Type B pancreatic cell (in vitro differentiated cells): ENCODE data around the gene MICAL3. TPM values are rescaled to one million over a fixed set of nuclear protein-coding genes. Genes with fewer than 3 reads are reported as not detected.
A peak's percentile ranks its signal among the peaks of the same experiment; 100 is the strongest.
"Not testable (repeated sequence)": the region's sequence is repeated elsewhere in the genome, so short reads cannot be mapped to it uniquely, and the experiment has no call there.

Experiments used
- DNase-seq: peaks from one replicate; pipeline ENCODE4 v3.0.0; 2021; ENCODE audit warnings: mixed read lengths; ENCODE audit not compliant: unreplicated experiment; ENCODE audit errors: extremely low spot score
- H3K27ac Mint-ChIP-seq: 2 replicates; pipeline ENCODE4 v1.8.0; 2021; ENCODE audit warnings: mild to moderate bottlenecking, mixed read lengths
- H3K27me3 Mint-ChIP-seq: 2 replicates; pipeline ENCODE4 v1.8.0; 2021; ENCODE audit warnings: mixed read lengths
- H3K36me3 Mint-ChIP-seq: 2 replicates; pipeline ENCODE4 v1.8.0; 2021; ENCODE audit warnings: mixed read lengths
- H3K4me1 Mint-ChIP-seq: one replicate; pipeline ENCODE4 v1.8.0; 2021; ENCODE audit warnings: mixed read lengths; ENCODE audit not compliant: unreplicated experiment
- H3K4me3 Mint-ChIP-seq: 2 replicates; pipeline ENCODE4 v1.8.0; 2021; ENCODE audit warnings: mild to moderate bottlenecking, mixed read lengths
- H3K9me3 Mint-ChIP-seq: 2 replicates; pipeline ENCODE4 v1.8.0; 2021; ENCODE audit warnings: mixed read lengths
- CTCF ChIP-seq: fragments of 200-600 bp; sonication (generic); conservative IDR thresholded peaks from 2 replicates; pipeline ENCODE4 v1.5.0; 2021; ENCODE audit warnings: antibody characterized with exemption, mild to moderate bottlenecking
- total RNA-seq: library from RNA; stranded (reverse); gene quantifications from 2 replicates; pipeline ENCODE4 v1.2.1, GENCODE V29; 2021; ENCODE audit warnings: low replicate concordance

Gene MICAL3
- total RNA-seq, 1 donor from 2014 or later, result 56.4 TPM

- peaks cover 19% of the 10 kb centered on the region for H3K27me3 Mint-ChIP-seq
- H3K27ac Mint-ChIP-seq, result peak overlapping the region; percentile 87
- H3K36me3 Mint-ChIP-seq, result no peaks in the 10 kb centered on the region
- DNase-seq, result peak; percentile 73
- H3K9me3 Mint-ChIP-seq, result no peaks in the 10 kb centered on the region
- TF ChIP-seq CTCF, result no peak
- H3K4me3 Mint-ChIP-seq, result peak overlapping the region; percentile 100
- peaks cover 13% of the 10 kb centered on the region for H3K4me1 Mint-ChIP-seq
Observed at GRCh38 chr22:18023509-18024275, 669 bp downstream of the MICAL3 start.

GRCh38 chr22:18022876-18023275 is 1.5 kb downstream of the MICAL3 start:
- no peaks in the 10 kb centered on the region for H3K9me3 Mint-ChIP-seq
- H3K4me3 Mint-ChIP-seq, result peak overlapping the region; percentile 100
- H3K27me3 Mint-ChIP-seq, result peaks cover 19% of the 10 kb centered on the region
- peak overlapping the region; percentile 69 for H3K27ac Mint-ChIP-seq
- H3K36me3 Mint-ChIP-seq, result no peaks in the 10 kb centered on the region
- no peak for TF ChIP-seq CTCF
- H3K4me1 Mint-ChIP-seq, result peaks cover 13% of the 10 kb centered on the region
- no peak for DNase-seq

- Mint-ChIP-seq H3K27me3 (peaks cover 11% of the 10 kb centered on the region), H3K4me3 (no peak overlapping the region)
Observed at GRCh38 chr22:18021431-18021830, 2.9 kb downstream of the MICAL3 start.

GRCh38 chr22:18020743-18021142 is 3.6 kb downstream of the MICAL3 start:
- H3K4me3 Mint-ChIP-seq, H3K36me3 Mint-ChIP-seq, H3K9me3 Mint-ChIP-seq, DNase-seq, H3K27ac Mint-ChIP-seq: not testable (repeated sequence)
- Mint-ChIP-seq H3K4me1 (peaks cover 13% of the 10 kb centered on the region), H3K27me3 (peaks cover 11% of the 10 kb centered on the region)

More at GRCh38 chr22:18021431-18021830, 2.9 kb downstream of the MICAL3 start:
- peaks cover 13% of the 10 kb centered on the region for H3K4me1 Mint-ChIP-seq
- DNase-seq, result no peak
- TF ChIP-seq CTCF, result no peak
- H3K9me3 Mint-ChIP-seq, result no peaks in the 10 kb centered on the region
- no peak overlapping the region for H3K27ac Mint-ChIP-seq
- H3K36me3 Mint-ChIP-seq, result no peaks in the 10 kb centered on the region

GRCh38 chr22:18013947-18014346 is 10.4 kb downstream of the MICAL3 start:
- H3K27ac Mint-ChIP-seq, result no peak overlapping the region
- no peak for TF ChIP-seq CTCF

GRCh38 chr22:18013436-18013835 is 10.9 kb downstream of the MICAL3 start:
- no peak for DNase-seq
- no peaks in the 10 kb centered on the region for H3K9me3 Mint-ChIP-seq
- no peak overlapping the region for H3K4me3 Mint-ChIP-seq
- H3K4me1 Mint-ChIP-seq, result peaks cover 4% of the 10 kb centered on the region
- TF ChIP-seq CTCF, result no peak
- no peak overlapping the region for H3K27ac Mint-ChIP-seq
- no peaks in the 10 kb centered on the region for H3K27me3 Mint-ChIP-seq
- H3K36me3 Mint-ChIP-seq, result no peaks in the 10 kb centered on the region

More at GRCh38 chr22:18013947-18014346, 10.4 kb downstream of the MICAL3 start:
- Mint-ChIP-seq H3K4me3 (no peak overlapping the region), H3K4me1 (peaks cover 4% of the 10 kb centered on the region), H3K36me3 (no peaks in the 10 kb centered on the region), H3K9me3 (no peaks in the 10 kb centered on the region), H3K27me3 (no peaks in the 10 kb centered on the region)
- DNase-seq, result no peak
